ENCODE results near the gene KCTD11. TPM values are rescaled to one million over a fixed set of nuclear protein-coding genes. Genes with fewer than 3 reads are reported as not detected.
A peak's percentile ranks its signal among the peaks of the same experiment; 100 is the strongest.

KCTD11 gene
- total RNA-seq, 4 donors from 2014 or later = 30.3 to 65.4 (median 42.8) TPM

GRCh38 chr17:7308625-7309433 lies 43.1 kb upstream of the KCTD11 start:
- peak overlapping the region; percentile 85 for H3K4me3 ChIP-seq (ENCODE audit: low read depth, poor library complexity, severe bottlenecking)
- 0 to 1% methylated on average over 14 of the region's 14 CpGs for WGBS, 2 donors
- DNase-seq (ENCODE audit: low spot score in 2 of 2) = peak; percentile 88 to 96
- no peak for TF ChIP-seq CTCF (IDR thresholded peaks at IDR 0.05)
- TF ChIP-seq POLR2A (IDR thresholded peaks at IDR 0.05) = no peak
- intact Hi-C loops (cut with DNase I; ENCODE audit: low total_unique reads) = no loop called here

- TF ChIP-seq POLR2A (IDR thresholded peaks at IDR 0.05) (no peak), CTCF (IDR thresholded peaks at IDR 0.05) (no peak)
- intact Hi-C loops (cut with DNase I; ENCODE audit: low total_unique reads) = no loop called here
These were observed 42.3 kb upstream of the KCTD11 start for GRCh38 chr17:7309628-7310027.

GRCh38 chr17:7311110-7311705 lies 40.8 kb upstream of the KCTD11 start:
- H3K4me3 ChIP-seq (ENCODE audit: low read depth, poor library complexity, severe bottlenecking) = no peak overlapping the region
- intact Hi-C loops (cut with DNase I; ENCODE audit: low total_unique reads) = no loop called here
- TF ChIP-seq POLR2A (IDR thresholded peaks at IDR 0.05) = no peak
- TF ChIP-seq CTCF (IDR thresholded peaks at IDR 0.05) = no peak
- DNase-seq (ENCODE audit: low spot score in 2 of 2) = no peak
- 74 to 81% methylated on average over 7 of the region's 7 CpGs for WGBS, 2 donors

More at GRCh38 chr17:7309628-7310027, 42.3 kb upstream of the KCTD11 start:
- 81 to 86% methylated on average over 12 of the region's 12 CpGs for WGBS, 2 donors
- H3K4me3 ChIP-seq (ENCODE audit: low read depth, poor library complexity, severe bottlenecking) = no peak overlapping the region
- DNase-seq (ENCODE audit: low spot score in 2 of 2) = no peak

- H3K4me3 ChIP-seq (ENCODE audit: low read depth, poor library complexity, severe bottlenecking) = no peak overlapping the region
- intact Hi-C loops (cut with DNase I; ENCODE audit: low total_unique reads) = no loop called here
- no peak for DNase-seq (ENCODE audit: low spot score in 2 of 2)
- TF ChIP-seq POLR2A (IDR thresholded peaks at IDR 0.05) (no peak), CTCF (IDR thresholded peaks at IDR 0.05) (no peak)
- 71 to 79% methylated on average over 7 of the region's 7 CpGs for WGBS, 2 donors
These were observed 39.4 kb upstream of the KCTD11 start for GRCh38 chr17:7312432-7313087.

GRCh38 chr17:7313088-7313889 lies 38.7 kb upstream of the KCTD11 start:
- 84 to 90% methylated on average over 7 of the region's 7 CpGs for WGBS, 2 donors
- DNase-seq (ENCODE audit: low spot score in 2 of 2) = no peak
- no peak overlapping the region for H3K4me3 ChIP-seq (ENCODE audit: low read depth, poor library complexity, severe bottlenecking)
- intact Hi-C loops (cut with DNase I; ENCODE audit: low total_unique reads) = no loop called here
- no peak for TF ChIP-seq POLR2A (IDR thresholded peaks at IDR 0.05)
- TF ChIP-seq CTCF (IDR thresholded peaks at IDR 0.05) = no peak

Measured in lower leg skin (tissue), 4 donors.